ENCODE measurements around the gene NPRL2. TPM values are rescaled to one million over a fixed set of nuclear protein-coding genes. Genes with fewer than 3 reads are reported as not detected.

Gene NPRL2
- total RNA-seq, 1 donor from 2014 or later, result 18.0 TPM

GRCh38 chr3:50375258-50375931, 24.8 kb upstream of the NPRL2 start:
- DNase-seq (ENCODE audit: low read depth), result no peak
- H3K4me3 ChIP-seq (ENCODE audit: low read depth, low read length), result no peak overlapping the region
- H3K27me3 ChIP-seq (ENCODE audit: control insufficient read depth, insufficient read depth, low read length), result peaks cover 34% of the 10 kb centered on the region
- H3K36me3 ChIP-seq (ENCODE audit: control insufficient read depth, insufficient read depth, low read length), result no peaks in the 10 kb centered on the region
- peak; percentile 8 for TF ChIP-seq CTCF (IDR thresholded peaks at IDR 0.05; ENCODE audit: insufficient read depth, low read length, poor library complexity, severe bottlenecking)

GRCh38 chr3:50374363-50375257, 24.0 kb upstream of the NPRL2 start:
- H3K27me3 ChIP-seq (ENCODE audit: control insufficient read depth, insufficient read depth, low read length), result peaks cover 31% of the 10 kb centered on the region
- no peak overlapping the region for H3K4me3 ChIP-seq (ENCODE audit: low read depth, low read length)
- TF ChIP-seq CTCF (IDR thresholded peaks at IDR 0.05; ENCODE audit: insufficient read depth, low read length, poor library complexity, severe bottlenecking), result no peak
- no peaks in the 10 kb centered on the region for H3K36me3 ChIP-seq (ENCODE audit: control insufficient read depth, insufficient read depth, low read length)
- DNase-seq (ENCODE audit: low read depth), result no peak

GRCh38 chr3:50373146-50374051, 22.8 kb upstream of the NPRL2 start:
- Histone ChIP-seq H3K4me3 (ENCODE audit: low read depth, low read length) (no peak overlapping the region), H3K36me3 (ENCODE audit: control insufficient read depth, insufficient read depth, low read length) (no peaks in the 10 kb centered on the region), H3K27me3 (ENCODE audit: control insufficient read depth, insufficient read depth, low read length) (peaks cover 27% of the 10 kb centered on the region)
- no peak for DNase-seq (ENCODE audit: low read depth)
- no peak for TF ChIP-seq CTCF (IDR thresholded peaks at IDR 0.05; ENCODE audit: insufficient read depth, low read length, poor library complexity, severe bottlenecking)

GRCh38 chr3:50372349-50372748, 21.8 kb upstream of the NPRL2 start:
- no peak for TF ChIP-seq CTCF (IDR thresholded peaks at IDR 0.05; ENCODE audit: insufficient read depth, low read length, poor library complexity, severe bottlenecking)
- Histone ChIP-seq H3K27me3 (ENCODE audit: control insufficient read depth, insufficient read depth, low read length) (peaks cover 27% of the 10 kb centered on the region), H3K36me3 (ENCODE audit: control insufficient read depth, insufficient read depth, low read length) (no peaks in the 10 kb centered on the region), H3K4me3 (ENCODE audit: low read depth, low read length) (no peak overlapping the region)
- DNase-seq (ENCODE audit: low read depth), result no peak

- TF ChIP-seq CTCF (IDR thresholded peaks at IDR 0.05; ENCODE audit: insufficient read depth, low read length, poor library complexity, severe bottlenecking), result no peak
- Histone ChIP-seq H3K4me3 (ENCODE audit: low read depth, low read length) (no peak overlapping the region), H3K27me3 (ENCODE audit: control insufficient read depth, insufficient read depth, low read length) (peaks cover 34% of the 10 kb centered on the region), H3K36me3 (ENCODE audit: control insufficient read depth, insufficient read depth, low read length) (no peaks in the 10 kb centered on the region)
- no peak for DNase-seq (ENCODE audit: low read depth)
These were observed 20.6 kb upstream of the NPRL2 start for GRCh38 chr3:50371133-50371685.
